HG02571 (cell line): Measurements from ENCODE around the gene SV2C.
A peak's percentile ranks its signal among the peaks of the same experiment; 100 is the strongest.
"Not testable (repeated sequence)": the region's sequence is repeated elsewhere in the genome, so short reads cannot be mapped to it uniquely, and the experiment has no call there.

Source experiments
- ATAC-seq: cut with Tn5 transposase; IDR thresholded peaks from one replicate; pipeline ENCODE4 v1.9.1; 2021; ENCODE audit warnings: mild to moderate bottlenecking, moderate library complexity; ENCODE audit not compliant: unreplicated experiment

The SV2C gene

GRCh38 chr5:76334574-76334973 is 251.4 kb downstream of the SV2C start:
- ATAC-seq, result no peak

GRCh38 chr5:76335451-76335850 is 252.3 kb downstream of the SV2C start:
- not testable (repeated sequence) for ATAC-seq

- ATAC-seq, result not testable (repeated sequence)
Observed at GRCh38 chr5:76336253-76336809, 253.1 kb downstream of the SV2C start.

GRCh38 chr5:76337953-76338451 is 254.8 kb downstream of the SV2C start:
- no peak for ATAC-seq

GRCh38 chr5:76339919-76340318 is 256.7 kb downstream of the SV2C start:
- no peak for ATAC-seq

GRCh38 chr5:76341651-76342334 is 258.6 kb downstream of the SV2C start:
- ATAC-seq, result no peak

GRCh38 chr5:76342474-76342873 is 259.3 kb downstream of the SV2C start:
- ATAC-seq, result no peak

GRCh38 chr5:76345582-76345981 is 262.4 kb downstream of the SV2C start:
- no peak for ATAC-seq

- ATAC-seq, result peak; percentile 11
Observed at GRCh38 chr5:76351176-76351575, 268.0 kb downstream of the SV2C start.

- ATAC-seq, result peak; percentile 97
Observed at GRCh38 chr5:76351577-76351976, 268.4 kb downstream of the SV2C start.

GRCh38 chr5:76356887-76357286 is 273.7 kb downstream of the SV2C start:
- no peak for ATAC-seq

GRCh38 chr5:76363352-76364225 is 280.4 kb downstream of the SV2C start:
- no peak for ATAC-seq

GRCh38 chr5:76364226-76364589 is 281.0 kb downstream of the SV2C start:
- ATAC-seq, result no peak

- no peak for ATAC-seq
Observed at GRCh38 chr5:76365561-76365960, 282.4 kb downstream of the SV2C start.

- ATAC-seq, result no peak
Observed at GRCh38 chr5:76366596-76366995, 283.4 kb downstream of the SV2C start.

GRCh38 chr5:76367623-76368371 is 284.6 kb downstream of the SV2C start:
- ATAC-seq, result no peak

GRCh38 chr5:76368941-76369340 is 285.8 kb downstream of the SV2C start:
- ATAC-seq, result no peak

GRCh38 chr5:76369668-76370067 is 286.5 kb downstream of the SV2C start:
- ATAC-seq, result not testable (repeated sequence)

GRCh38 chr5:76371960-76372322 is 288.8 kb downstream of the SV2C start:
- no peak for ATAC-seq

- ATAC-seq, result no peak
Observed at GRCh38 chr5:76372323-76373054, 289.3 kb downstream of the SV2C start.
